GM11168 (cell line): ENCODE results near the gene SPACA9.

Source experiments
- in situ Hi-C: fragments of 300-500 bp; cut with MboI; formaldehyde crosslinking; loops from one replicate; pipeline ENCODE4 v1.12.0; 2022; ENCODE audit warnings: low sequenced_read_pairs; ENCODE audit not compliant: unreplicated experiment

The SPACA9 gene

GRCh38 chr9:132878695-132879456, at the start of gene SPACA9:
Gene SPACA9, plus strand, starts transcription at chr9:132878898. Its CDS starts 5,050 bp downstream, at chr9:132883948.
- in situ Hi-C loops, result no loop called here

GRCh38 chr9:132832171-132832881, 46.4 kb upstream of the SPACA9 start:
- in situ Hi-C loops, result no loop called here

- in situ Hi-C loops, result no loop called here
Observed at GRCh38 chr9:132833550-132834121, 45.1 kb upstream of the SPACA9 start.

GRCh38 chr9:132834343-132834742, 44.4 kb upstream of the SPACA9 start:
- in situ Hi-C loops, result no loop called here

GRCh38 chr9:132837501-132838286, 41.0 kb upstream of the SPACA9 start:
- in situ Hi-C loops, result no loop called here

GRCh38 chr9:132838291-132838690, 40.4 kb upstream of the SPACA9 start:
- in situ Hi-C loops, result no loop called here

GRCh38 chr9:132840980-132841379, 37.7 kb upstream of the SPACA9 start:
- in situ Hi-C loops, result no loop called here

GRCh38 chr9:132842124-132843044, 36.3 kb upstream of the SPACA9 start:
- in situ Hi-C loops, result no loop called here

- in situ Hi-C loops, result no loop called here
Observed at GRCh38 chr9:132846109-132846917, 32.4 kb upstream of the SPACA9 start.

GRCh38 chr9:132846918-132847515, 31.7 kb upstream of the SPACA9 start:
- in situ Hi-C loops, result no loop called here

- in situ Hi-C loops, result no loop called here
Observed at GRCh38 chr9:132849185-132849706, 29.5 kb upstream of the SPACA9 start.

- in situ Hi-C loops, result no loop called here
Observed at GRCh38 chr9:132853482-132853881, 25.2 kb upstream of the SPACA9 start.

GRCh38 chr9:132854832-132855231, 23.9 kb upstream of the SPACA9 start:
- in situ Hi-C loops, result no loop called here

GRCh38 chr9:132855904-132856303, 22.8 kb upstream of the SPACA9 start:
- in situ Hi-C loops, result no loop called here

GRCh38 chr9:132857031-132857430, 21.7 kb upstream of the SPACA9 start:
- in situ Hi-C loops, result no loop called here

- in situ Hi-C loops, result no loop called here
Observed at GRCh38 chr9:132857616-132858342, 20.9 kb upstream of the SPACA9 start.

GRCh38 chr9:132858751-132859150, 19.9 kb upstream of the SPACA9 start:
- in situ Hi-C loops, result no loop called here
